Pancreas (tissue), 8 donors: ENCODE data around the gene P4HA1. TPM values are rescaled to one million over a fixed set of nuclear protein-coding genes. Genes with fewer than 3 reads are reported as not detected.

Experiments
- polyA plus RNA-seq, 2 donors: library from polyadenylated mRNA; stranded (reverse); fragments of 200-250 nt; gene quantifications; one replicate each; pipeline ENCODE4 v1.2.3, GENCODE V29; 2013
- total RNA-seq, 6 donors: library from RNA; stranded (reverse); fragmentation: NEBNext Ultra II Directional in 4 of 6; extraction: Animal tissue kit (Norgen Biotek cat#: 25700) in 4 of 6; gene quantifications; one replicate each; pipeline versions ENCODE4 v1.2.1 to v1.2.4, GENCODE V29; 2021 to 2023
- donor health status: healthy with polysubstance abuse.
- donor health status: DM: no; HTN: no; CAD: no; lungs with moderate emphysema.
- donor health status: DM: no; HTN: no; CAD: no.
- donor health status: Bipolar disorder and iron deficiency.
- donor health status: DM: yes; HTN: yes; CAD: no.
- donor health status: DM: no; HTN: no; CAD: no.
- donor health status: DM: no; HTN: no; CAD: no.
- donor health status: DM: yes; HTN: yes; CAD: no.

P4HA1 gene
- total and polyA plus RNA-seq, 8 donors = 3.8 to 26.1 (median 9.3) TPM

Other genes with a start within 250 kb of the P4HA1 start
- gene OIT3, start 203.1 kb downstream of the P4HA1 start, total RNA-seq = under 1 TPM in 1 of 6 donors, not detected in 5; 0.34 TPM
- under 1 TPM in 1 of 2 donors, not detected in 1; 0.05 TPM for gene OIT3, start 203.1 kb downstream of the P4HA1 start, polyA plus RNA-seq
- not detected for gene PLA2G12B, start 142.1 kb downstream of the P4HA1 start, total RNA-seq
- gene PLA2G12B, start 142.1 kb downstream of the P4HA1 start, polyA plus RNA-seq = not detected
- gene NUDT13, start 13.6 kb upstream of the P4HA1 start, total RNA-seq = 1 to 10 TPM in 5 of 6 donors, under 1 TPM in 1; 0.95 to 1.8 (median 1.2) TPM
- 1 to 10 TPM; 1.8 to 2.4 TPM for gene NUDT13, start 13.6 kb upstream of the P4HA1 start, polyA plus RNA-seq
- 10 to 100 TPM in 3 of 6 donors, 1 to 10 TPM in 3; 7.3 to 12.2 (median 9.7) TPM for gene ECD, start 71.1 kb upstream of the P4HA1 start, total RNA-seq
- gene ECD, start 71.1 kb upstream of the P4HA1 start, polyA plus RNA-seq = 1 to 10 TPM; 4.0 to 9.5 TPM
- gene FAM149B1, start 71.3 kb upstream of the P4HA1 start, total RNA-seq = 10 to 100 TPM in 2 of 6 donors, 1 to 10 TPM in 4; 6.6 to 15.8 (median 7.4) TPM
- 10 to 100 TPM; 10.1 TPM for gene FAM149B1, start 71.3 kb upstream of the P4HA1 start, polyA plus RNA-seq
- 1 to 10 TPM; 3.7 to 6.7 (median 4.9) TPM for gene DNAJC9, start 150.4 kb upstream of the P4HA1 start, total RNA-seq
- gene DNAJC9, start 150.4 kb upstream of the P4HA1 start, polyA plus RNA-seq = 1 to 10 TPM; 4.9 to 8.5 TPM
- 10 to 100 TPM; 24.1 to 46.0 (median 42.9) TPM for gene MRPS16, start 155.8 kb upstream of the P4HA1 start, total RNA-seq
- gene MRPS16, start 155.8 kb upstream of the P4HA1 start, polyA plus RNA-seq = 10 to 100 TPM; 25.6 to 34.2 TPM